ENCODE results near the gene COLQ. TPM values are rescaled to one million over a fixed set of nuclear protein-coding genes. Genes with fewer than 3 reads are reported as not detected.

The COLQ gene
- total and polyA plus RNA-seq, 10 donors = 1.9 to 29.8 (median 6.7) TPM

GRCh38 chr3:15440891-15441290 lies 80.6 kb downstream of the COLQ start:
- Histone ChIP-seq H3K36me3 (peaks cover 14 to 100% (median 64%) of the 10 kb centered on the region in 6 donors), H3K27me3 (replicated peaks in 1 of 7) (no peaks in the 10 kb centered on the region), H3K27ac (peak overlapping the region in 3 of 8 donors; percentile 9 to 28 (median 21)), H3K4me1 (peaks cover 0 to 24% (median 8%) of the 10 kb centered on the region in 6 donors), H3K9me3 (no peaks in the 10 kb centered on the region), H3K4me3 (no peak overlapping the region)
- 25 to 45% (median 38%) methylated on average over 4 of the region's 4 CpGs for WGBS, 5 donors
- DNase-seq = no peak
- intact Hi-C loops (cut with DNase I; ENCODE audit: low total_unique reads) = no loop called here
- TF ChIP-seq POLR2AphosphoS5 (IDR thresholded peaks at IDR 0.05) (no peak), CTCF (IDR thresholded peaks at IDR 0.05 in 8 of 11, conservative IDR thresholded peaks at IDR 0.05 in 3 of 11) (no peak), POLR2A (IDR thresholded peaks at IDR 0.05) (no peak)

- DNase-seq = no peak
- intact Hi-C loops (cut with DNase I; ENCODE audit: low total_unique reads) = no loop called here
- no peak for TF ChIP-seq POLR2AphosphoS5 (IDR thresholded peaks at IDR 0.05)
- TF ChIP-seq CTCF (IDR thresholded peaks at IDR 0.05 in 8 of 11, conservative IDR thresholded peaks at IDR 0.05 in 3 of 11) = no peak
- TF ChIP-seq POLR2A (IDR thresholded peaks at IDR 0.05) = no peak
- Histone ChIP-seq H3K4me1 (peaks cover 0 to 24% (median 8%) of the 10 kb centered on the region in 6 donors), H3K9me3 (no peaks in the 10 kb centered on the region), H3K27me3 (replicated peaks in 1 of 7) (no peaks in the 10 kb centered on the region), H3K27ac (peak overlapping the region in 4 of 8 donors; percentile 7 to 55 (median 34)), H3K36me3 (peaks cover 21 to 100% (median 77%) of the 10 kb centered on the region in 6 donors), H3K4me3 (no peak overlapping the region)
These were observed 82.0 kb downstream of the COLQ start for GRCh38 chr3:15439476-15439875.

- intact Hi-C loops (cut with DNase I; ENCODE audit: low total_unique reads) = no loop called here
- TF ChIP-seq CTCF (IDR thresholded peaks at IDR 0.05 in 8 of 11, conservative IDR thresholded peaks at IDR 0.05 in 3 of 11) (no peak), POLR2AphosphoS5 (IDR thresholded peaks at IDR 0.05) (no peak), POLR2A (IDR thresholded peaks at IDR 0.05) (no peak)
- peak overlapping the region in 4 of 8 donors; percentile 7 to 55 (median 34) for H3K27ac ChIP-seq
- no peak overlapping the region for H3K4me3 ChIP-seq
- H3K36me3 ChIP-seq = peaks cover 21 to 100% (median 82%) of the 10 kb centered on the region in 6 donors
- H3K27me3 ChIP-seq (replicated peaks in 1 of 7) = no peaks in the 10 kb centered on the region
- no peak for DNase-seq
- no peaks in the 10 kb centered on the region for H3K9me3 ChIP-seq
- H3K4me1 ChIP-seq = peaks cover 0 to 24% (median 8%) of the 10 kb centered on the region in 6 donors
- WGBS, 5 donors = 61 to 74% (median 68%) methylated on average over 4 of the region's 4 CpGs
These were observed 82.5 kb downstream of the COLQ start for GRCh38 chr3:15438983-15439382.

GRCh38 chr3:15436246-15436645 lies 85.3 kb downstream of the COLQ start:
- peaks cover 0 to 34% (median 10%) of the 10 kb centered on the region in 6 donors for H3K4me1 ChIP-seq
- intact Hi-C loops (cut with DNase I; ENCODE audit: low total_unique reads) = no loop called here
- DNase-seq = no peak
- WGBS, 5 donors = 87 to 98% (median 97%) methylated on average over 6 of the region's 6 CpGs
- H3K27ac ChIP-seq = no peak overlapping the region
- no peak overlapping the region for H3K4me3 ChIP-seq
- no peak for TF ChIP-seq POLR2AphosphoS5 (IDR thresholded peaks at IDR 0.05)
- TF ChIP-seq CTCF (IDR thresholded peaks at IDR 0.05 in 8 of 11, conservative IDR thresholded peaks at IDR 0.05 in 3 of 11) = no peak
- no peak for TF ChIP-seq POLR2A (IDR thresholded peaks at IDR 0.05)
- no peaks in the 10 kb centered on the region for H3K9me3 ChIP-seq
- no peaks in the 10 kb centered on the region for H3K27me3 ChIP-seq (replicated peaks in 1 of 7)
- peaks cover 21 to 100% (median 88%) of the 10 kb centered on the region in 6 donors for H3K36me3 ChIP-seq

All from spleen (tissue), 11 donors.